Activated CD8-positive, alpha-beta memory T cell treated with anti-CD3 and anti-CD28 coated beads for 24 hours (primary cell): ENCODE results near the gene LMNA.
"Not testable (repeated sequence)": the region's sequence is repeated elsewhere in the genome, so short reads cannot be mapped to it uniquely, and the experiment has no call there.

Experiments
- DNase-seq: peaks from one replicate; pipeline ENCODE4 v3.0.0-alpha.2; 2020

Gene LMNA

GRCh38 chr1:156114101-156114918 lies at the start of gene LMNA:
LMNA (plus strand) TSS chr1:156114711; CDS start chr1:156114919, 208 bp downstream.
- DNase-seq, result peak; percentile 91

GRCh38 chr1:156065212-156065611 lies 49.3 kb upstream of the LMNA start:
- no peak for DNase-seq

DNA sequence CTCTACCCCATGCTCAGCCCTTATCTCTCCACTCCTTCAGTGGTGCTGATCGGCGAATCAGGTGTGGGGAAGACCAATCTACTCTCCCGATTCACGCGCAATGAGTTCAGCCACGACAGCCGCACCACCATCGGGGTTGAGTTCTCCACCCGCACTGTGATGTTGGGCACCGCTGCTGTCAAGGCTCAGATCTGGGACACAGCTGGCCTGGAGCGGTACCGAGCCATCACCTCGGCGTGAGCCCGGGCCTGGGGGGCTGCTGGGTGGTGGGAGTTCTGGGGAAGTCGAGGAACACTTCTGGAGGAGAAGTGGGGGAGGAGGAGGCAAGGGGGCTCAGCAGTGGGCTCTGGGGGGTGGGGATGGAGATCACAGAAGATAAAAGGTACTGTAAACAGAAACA lies 48.6 kb upstream of the LMNA start:
- DNase-seq, result no peak

GRCh38 chr1:156067262-156067661 lies 47.2 kb upstream of the LMNA start:
- DNase-seq, result no peak

DNA sequence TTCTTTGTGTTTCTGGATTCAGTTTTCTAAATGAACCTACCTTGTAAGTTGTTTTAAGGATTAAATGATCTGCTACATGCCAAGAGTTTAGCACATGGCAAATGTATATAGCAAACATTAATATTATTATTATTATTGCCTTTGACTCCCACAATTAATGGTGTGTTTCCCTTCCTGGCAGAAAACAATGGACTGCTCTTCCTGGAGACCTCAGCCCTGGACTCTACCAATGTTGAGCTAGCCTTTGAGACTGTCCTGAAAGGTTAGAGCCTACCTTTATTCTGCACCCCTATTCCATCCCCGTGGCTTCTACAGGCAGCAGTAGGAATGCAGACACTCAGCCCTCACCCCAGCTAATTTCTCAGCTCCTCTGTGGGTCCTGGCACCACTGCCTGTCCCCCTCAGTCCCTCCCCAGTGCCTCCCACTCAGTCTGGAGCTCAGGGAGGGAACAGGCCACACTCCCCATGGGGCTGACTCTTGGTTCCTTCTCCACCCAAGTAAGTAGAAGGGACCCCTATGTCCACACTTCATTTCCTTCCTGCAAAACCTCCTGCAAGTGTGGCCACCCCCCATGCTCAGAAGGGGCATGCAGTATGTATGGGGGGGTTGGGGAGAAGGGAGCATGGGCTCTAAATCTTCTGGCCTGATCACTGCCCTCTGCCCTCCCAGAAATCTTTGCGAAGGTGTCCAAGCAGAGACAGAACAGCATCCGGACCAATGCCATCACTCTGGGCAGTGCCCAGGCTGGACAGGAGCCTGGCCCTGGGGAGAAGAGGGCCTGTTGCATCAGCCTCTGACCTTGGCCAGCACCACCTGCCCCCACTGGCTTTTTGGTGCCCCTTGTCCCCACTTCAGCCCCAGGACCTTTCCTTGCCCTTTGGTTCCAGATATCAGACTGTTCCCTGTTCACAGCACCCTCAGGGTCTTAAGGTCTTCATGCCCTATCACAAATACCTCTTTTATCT lies 44.7 kb upstream of the LMNA start:
- no peak for DNase-seq

GRCh38 chr1:156070548-156070947 lies 44.0 kb upstream of the LMNA start:
- no peak for DNase-seq

- not testable (repeated sequence) for DNase-seq
Observed at GRCh38 chr1:156071332-156071816, 43.1 kb upstream of the LMNA start.

GRCh38 chr1:156072251-156072650 lies 42.3 kb upstream of the LMNA start:
- no peak for DNase-seq

- no peak for DNase-seq
Observed at GRCh38 chr1:156073110-156073687, 41.3 kb upstream of the LMNA start.

DNA sequence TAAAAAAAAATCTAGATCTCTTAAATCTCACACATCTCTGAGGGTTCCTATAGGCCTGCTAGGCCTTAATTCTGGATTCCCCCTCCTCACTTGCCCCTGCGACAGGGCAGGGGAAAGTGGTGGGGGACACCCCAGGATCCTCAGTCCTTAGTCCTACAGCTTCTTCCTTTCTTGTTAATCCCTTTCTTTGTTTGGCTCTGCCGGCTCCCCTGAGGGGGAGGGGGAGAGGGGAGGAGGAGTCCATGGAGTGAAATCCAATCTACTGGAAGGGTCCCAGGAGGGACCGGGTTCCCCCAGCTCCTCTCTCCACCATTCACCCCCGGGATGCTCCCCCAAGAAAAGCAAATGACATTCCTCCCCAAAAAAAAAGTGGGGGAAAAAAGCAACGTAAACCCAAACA lies 40.8 kb upstream of the LMNA start:
- no peak for DNase-seq

DNA sequence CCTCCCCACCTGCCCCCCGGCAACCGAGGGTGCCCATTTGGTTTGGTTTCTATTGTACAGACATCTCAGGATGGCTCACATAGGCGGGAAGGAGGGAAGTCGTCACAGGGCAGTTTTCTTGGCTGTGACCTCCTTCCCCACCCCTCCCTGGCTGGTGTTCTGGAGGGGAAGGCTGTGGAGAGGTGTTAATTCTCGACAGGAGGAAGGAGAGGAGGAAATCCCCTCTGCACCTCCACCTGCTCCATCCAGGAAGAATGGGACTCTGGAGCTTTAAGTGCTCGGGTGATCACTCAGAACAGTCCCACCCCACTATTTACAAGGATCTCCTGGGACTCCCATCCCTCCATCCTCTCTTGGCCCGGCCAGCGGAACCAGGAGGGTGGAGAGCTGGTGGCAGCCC lies 39.9 kb upstream of the LMNA start:
- DNase-seq, result no peak

DNA sequence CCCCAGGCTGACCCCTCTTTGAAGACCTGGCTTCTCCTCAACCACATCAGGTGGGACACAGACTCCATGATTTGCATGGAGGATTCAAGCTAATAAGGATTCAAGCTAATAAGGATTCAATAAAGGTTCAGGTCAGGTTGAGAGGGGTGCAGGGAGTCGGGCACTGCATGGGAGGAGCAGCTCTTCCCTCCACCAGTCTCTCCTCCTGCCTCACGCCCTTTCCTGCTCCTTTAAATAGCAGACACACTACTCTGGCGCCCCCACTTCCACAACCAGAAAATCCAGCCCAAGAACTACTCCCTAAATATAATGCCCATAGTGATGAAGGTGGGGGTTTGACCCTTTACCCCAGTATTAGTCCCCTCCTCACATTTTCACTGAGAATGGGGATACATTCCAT lies 39.3 kb upstream of the LMNA start:
- no peak for DNase-seq

DNA sequence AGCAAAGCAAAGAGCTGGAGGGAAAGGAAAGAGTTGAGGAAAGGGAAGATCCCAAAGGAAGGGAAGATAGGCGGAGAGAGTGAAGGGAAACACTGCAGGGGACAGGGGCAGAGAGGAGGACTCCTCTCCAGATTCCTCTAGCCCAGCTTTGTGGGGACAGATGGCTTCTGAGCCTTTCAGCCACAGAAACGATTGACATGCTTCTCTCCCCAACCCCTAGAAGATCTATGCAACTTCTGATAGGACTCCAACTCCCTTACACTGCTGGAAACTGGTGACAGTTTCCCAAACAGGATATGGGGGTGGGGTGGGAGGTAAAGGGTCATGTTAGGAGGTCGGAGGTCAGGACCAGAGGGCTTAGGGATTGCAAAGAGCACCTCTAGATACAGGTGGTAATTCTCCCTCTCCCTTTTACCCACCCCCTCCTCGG lies 38.7 kb upstream of the LMNA start:
- DNase-seq, result no peak

DNA sequence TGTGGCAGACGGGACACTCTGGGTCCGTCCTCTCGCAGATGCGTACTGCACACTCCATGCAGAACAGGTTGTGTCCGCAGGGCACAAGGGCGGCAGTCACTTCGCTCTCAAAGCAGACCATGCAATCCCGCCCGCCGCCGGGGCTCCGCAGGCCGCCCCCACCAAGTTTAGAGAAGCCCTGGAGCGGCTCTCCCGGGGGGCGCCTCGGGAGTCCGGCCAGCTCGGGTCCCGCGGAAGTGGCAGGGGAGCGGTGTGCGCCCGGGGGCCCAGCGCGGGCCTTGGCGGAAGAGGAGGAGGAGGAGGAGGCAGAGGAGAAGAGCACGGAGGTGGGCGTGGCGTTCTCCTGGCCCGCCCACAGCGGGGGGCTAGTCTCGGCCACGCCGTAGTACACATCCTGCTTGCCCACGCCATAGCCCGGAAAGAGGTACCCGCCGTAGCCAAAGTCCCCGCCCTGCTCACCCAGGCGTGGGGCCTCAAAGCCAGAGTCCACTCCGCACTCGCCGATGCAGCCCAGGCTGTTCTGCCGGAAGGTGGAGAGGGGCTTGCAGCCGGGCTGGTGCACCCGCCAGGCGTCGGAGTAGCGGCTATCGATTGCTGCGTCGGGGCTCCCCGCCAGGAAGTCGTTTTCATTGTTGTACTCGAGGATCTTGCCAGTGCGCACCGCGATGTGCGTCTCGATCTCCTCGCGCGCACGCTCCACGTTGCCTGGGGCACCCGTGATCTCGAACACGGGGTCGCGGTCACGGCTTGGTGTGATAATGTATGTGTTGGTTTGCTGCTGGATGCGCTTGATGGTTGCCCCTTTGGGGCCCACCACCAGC lies 37.7 kb upstream of the LMNA start:
- DNase-seq, result no peak

GRCh38 chr1:156077430-156077760 lies 37.1 kb upstream of the LMNA start:
- DNase-seq, result no peak

DNA sequence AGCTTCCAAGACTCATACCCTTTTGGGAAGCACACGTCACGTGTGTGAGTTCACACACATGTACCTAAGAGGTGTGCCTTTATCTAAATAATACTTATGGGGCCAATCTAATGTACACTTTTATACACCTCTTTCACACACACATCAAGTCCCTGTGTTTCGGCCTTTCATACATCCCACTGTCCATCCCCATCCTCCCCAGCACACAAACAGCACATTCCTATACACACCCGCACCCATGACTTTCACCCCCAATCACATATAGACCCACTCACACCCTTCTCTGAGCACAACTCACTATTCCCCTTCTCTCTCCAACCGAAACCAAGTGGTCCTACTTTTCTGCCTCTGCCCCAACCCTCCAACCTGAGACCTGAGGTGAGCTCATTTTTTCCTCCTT lies 35.8 kb upstream of the LMNA start:
- DNase-seq, result no peak

DNA sequence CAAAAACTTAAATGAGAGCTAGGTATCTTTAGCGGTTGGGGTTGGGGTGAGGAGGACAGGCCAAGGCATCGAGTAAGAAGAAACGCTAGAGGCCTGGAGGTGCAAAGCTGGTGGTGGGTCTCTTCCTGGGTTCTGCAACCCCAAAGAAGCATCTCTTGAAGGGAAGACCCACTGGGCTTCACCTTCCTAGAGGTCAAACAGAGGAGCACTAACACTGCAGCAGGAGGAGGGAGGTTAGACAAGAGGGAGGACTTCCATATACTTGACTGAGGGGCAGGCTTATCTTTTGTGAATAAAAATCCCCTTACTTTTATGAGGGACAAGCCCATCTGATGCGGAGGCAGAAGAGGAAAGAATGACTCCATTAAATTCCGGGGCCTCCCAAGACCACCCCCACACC lies 34.7 kb upstream of the LMNA start:
- no peak for DNase-seq

GRCh38 chr1:156080241-156080862 lies 34.2 kb upstream of the LMNA start:
- no peak for DNase-seq

GRCh38 chr1:156080863-156081179 lies 33.7 kb upstream of the LMNA start:
- DNase-seq, result no peak

DNA sequence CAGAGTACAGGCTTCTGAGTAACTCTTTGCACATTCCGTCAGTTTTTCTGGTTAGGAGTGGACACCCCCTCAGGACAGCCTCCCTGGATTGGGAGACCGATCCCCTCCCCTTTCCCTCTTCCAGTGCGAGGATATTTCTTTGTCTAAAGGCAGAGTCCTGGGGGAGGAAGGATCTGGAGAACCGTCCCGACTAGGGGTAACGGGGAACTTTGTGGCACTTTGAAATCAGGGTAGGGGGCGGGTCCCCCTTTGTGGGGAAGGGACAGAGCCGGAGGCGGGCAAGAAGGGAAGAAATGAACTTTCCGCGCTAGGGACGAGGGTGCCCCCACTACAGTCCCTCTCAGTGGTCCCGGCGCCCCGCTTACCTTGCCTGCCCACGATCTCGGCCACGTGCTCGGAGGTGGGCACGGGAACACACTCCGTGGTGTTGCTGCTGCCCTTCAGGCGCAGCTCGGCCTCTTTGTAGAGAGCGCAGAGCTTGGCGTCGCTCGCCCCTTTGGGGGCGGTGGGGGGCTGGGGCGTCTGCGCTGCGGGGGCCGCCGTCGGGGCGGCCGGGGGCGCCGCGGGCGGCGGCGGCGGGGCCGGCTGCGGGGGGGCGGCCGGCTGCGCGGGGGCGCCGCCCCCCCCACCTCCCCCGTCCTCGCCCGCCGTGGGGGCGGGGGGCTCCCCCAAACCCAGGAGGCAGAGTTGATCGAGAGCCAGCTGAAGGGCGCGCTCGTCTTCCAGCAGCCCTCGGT lies 33.2 kb upstream of the LMNA start:
- no peak for DNase-seq

DNA sequence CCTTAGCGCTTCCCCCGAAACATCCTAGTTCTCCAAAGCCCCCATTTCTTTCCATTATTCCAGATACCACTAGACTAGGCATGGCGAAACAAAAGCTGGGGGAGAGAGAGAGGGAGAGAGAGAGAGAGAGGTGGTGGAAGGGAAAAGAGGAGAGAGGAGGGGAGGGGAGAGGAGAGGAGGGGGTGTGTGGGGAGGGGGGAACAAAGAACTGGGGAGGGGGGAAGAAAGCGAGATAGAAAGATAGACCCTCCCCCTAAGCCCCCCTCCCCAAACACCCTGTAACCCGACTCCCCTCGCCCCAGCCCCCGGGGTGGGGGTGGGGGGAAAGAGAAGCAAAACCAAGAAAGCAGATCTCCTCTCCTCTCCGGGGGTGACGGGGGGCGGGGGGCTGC lies 32.6 kb upstream of the LMNA start:
- no peak for DNase-seq
